H9 (cell line): ENCODE data around the gene STARD9. TPM values are rescaled to one million over a fixed set of nuclear protein-coding genes. Genes with fewer than 3 reads are reported as not detected.

Experiments
- DNase-seq: peaks from one replicate; pipeline ENCODE4 v3.0.0-alpha.2; 2017
- H2AFZ ChIP-seq: one replicate; pipeline ENCODE4 v1.6.1; 2013; ENCODE audit warnings: mild to moderate bottlenecking, low read length, control low read depth, moderate library complexity
- H2AK5ac ChIP-seq: 2 replicates; pipeline ENCODE4 v1.6.1; 2013; ENCODE audit warnings: low read length, control low read depth, mixed read lengths; ENCODE audit not compliant: insufficient read length
- H2BK120ac ChIP-seq: one replicate; pipeline ENCODE4 v1.6.1; 2013; ENCODE audit warnings: low read depth, mild to moderate bottlenecking, low read length, control low read depth, inconsistent platforms; ENCODE audit not compliant: poor library complexity, severe bottlenecking
- H2BK12ac ChIP-seq: 2 replicates; pipeline ENCODE4 v1.6.1; 2013; ENCODE audit warnings: low read length, control low read depth, mixed read lengths, low read depth; ENCODE audit not compliant: insufficient read length
- H2BK15ac ChIP-seq: 2 replicates; pipeline ENCODE4 v1.6.1; 2013; ENCODE audit warnings: low read depth, low read length, control low read depth
- H2BK20ac ChIP-seq: one replicate; pipeline ENCODE4 v1.6.1; 2013; ENCODE audit warnings: low read depth, mild to moderate bottlenecking, low read length, control low read depth, inconsistent platforms; ENCODE audit not compliant: poor library complexity, severe bottlenecking
- H2BK5ac ChIP-seq: 2 replicates; pipeline ENCODE4 v1.6.1; 2013; ENCODE audit warnings: low read length, control low read depth, mixed read lengths; ENCODE audit not compliant: insufficient read length
- H3K14ac ChIP-seq: 2 replicates; pipeline ENCODE4 v1.6.1; 2013; ENCODE audit warnings: low read length, control low read depth; ENCODE audit not compliant: insufficient read depth
- H3K18ac ChIP-seq: 2 replicates; pipeline ENCODE4 v1.6.1; 2013; ENCODE audit warnings: low read depth, mild to moderate bottlenecking, mixed read lengths, low read length, control low read depth; ENCODE audit not compliant: insufficient read length
- H3K23ac ChIP-seq: 2 replicates; pipeline ENCODE4 v1.6.1; 2013; ENCODE audit warnings: low read length, control low read depth, mixed read lengths, low read depth; ENCODE audit not compliant: insufficient read length
- H3K23me2 ChIP-seq: 2 replicates; pipeline ENCODE4 v1.6.1; 2013; ENCODE audit warnings: low read depth, mild to moderate bottlenecking, mixed read lengths, low read length, control low read depth; ENCODE audit not compliant: insufficient read length, poor library complexity, severe bottlenecking
- H3K27ac ChIP-seq: 2 replicates; pipeline ENCODE4 v1.5.1; 2013; ENCODE audit warnings: low read length, control low read depth, mixed read lengths, low read depth; ENCODE audit not compliant: insufficient read length
- H3K27me3 ChIP-seq: 2 replicates; pipeline ENCODE4 v1.6.1; 2013; ENCODE audit warnings: low read length, control low read depth, inconsistent platforms; ENCODE audit not compliant: insufficient read depth
- H3K4ac ChIP-seq: 2 replicates; pipeline ENCODE4 v1.6.1; 2013; ENCODE audit warnings: low read depth, mild to moderate bottlenecking, control low read depth, inconsistent platforms, low read length, moderate library complexity
- H3K4me1 ChIP-seq: 2 replicates; pipeline ENCODE4 v1.6.1; 2013; ENCODE audit warnings: low read length, control low read depth, inconsistent platforms; ENCODE audit not compliant: insufficient read depth
- H3K4me2 ChIP-seq: 2 replicates; pipeline ENCODE4 v1.6.1; 2013; ENCODE audit warnings: low read length, control low read depth, mixed read lengths; ENCODE audit not compliant: insufficient read length, insufficient read depth
- H3K56ac ChIP-seq: 2 replicates; pipeline ENCODE4 v1.6.1; 2013; ENCODE audit warnings: low read depth, mild to moderate bottlenecking, mixed read lengths, low read length, control low read depth; ENCODE audit not compliant: insufficient read length
- H3K79me1 ChIP-seq: 2 replicates; pipeline ENCODE4 v1.6.1; 2013; ENCODE audit warnings: low read depth, mild to moderate bottlenecking, moderate library complexity, low read length, control low read depth, inconsistent platforms; ENCODE audit not compliant: insufficient read depth, poor library complexity, severe bottlenecking
- H3K79me2 ChIP-seq: 2 replicates; pipeline ENCODE4 v1.6.1; 2013; ENCODE audit warnings: low read length, control low read depth, inconsistent platforms; ENCODE audit not compliant: insufficient read depth
- H3K9ac ChIP-seq: 2 replicates; pipeline ENCODE4 v1.6.1; 2013; ENCODE audit warnings: low read length, control low read depth, mixed read lengths; ENCODE audit not compliant: insufficient read length; ENCODE audit errors: extremely low read depth
- H3K9me3 ChIP-seq: one replicate; pipeline ENCODE4 v1.6.1; 2013; ENCODE audit warnings: low read depth, low read length, inconsistent platforms; ENCODE audit not compliant: control insufficient read depth
- H3T11ph ChIP-seq: one replicate; pipeline ENCODE4 v1.6.1; 2013; ENCODE audit warnings: mild to moderate bottlenecking, low read length, control low read depth, inconsistent platforms
- H4K20me1 ChIP-seq: one replicate; pipeline ENCODE4 v1.6.1; 2013; ENCODE audit not compliant: control insufficient read depth, insufficient read length, insufficient read depth
- H4K5ac ChIP-seq: 2 replicates; pipeline ENCODE4 v1.6.1; 2013; ENCODE audit warnings: low read depth, mild to moderate bottlenecking, mixed read lengths, low read length, control low read depth; ENCODE audit not compliant: insufficient read length
- H4K8ac ChIP-seq: replicated peaks from 2 replicates; pipeline ENCODE4 v1.6.1; 2013; ENCODE audit warnings: low read length, control low read depth, mixed read lengths, low read depth; ENCODE audit not compliant: insufficient read length
- H4K91ac ChIP-seq: 2 replicates; pipeline ENCODE4 v1.6.1; 2013; ENCODE audit warnings: low read depth, mild to moderate bottlenecking, moderate library complexity, mixed read lengths, low read length, control low read depth; ENCODE audit not compliant: insufficient read length
- H3K27ac Mint-ChIP-seq, 3 experiments: 2 replicates in 2 of 3; 3 replicates in 1 of 3; pipeline ENCODE4 v1.8.0; 2020 to 2021; ENCODE audit warnings: mixed read lengths in 3 of 3, mild to moderate bottlenecking in 1 of 3, moderate library complexity in 1 of 3
- H3K27me3 Mint-ChIP-seq: 2 replicates; pipeline ENCODE4 v1.8.0; 2021; ENCODE audit warnings: low read depth, mild to moderate bottlenecking, moderate library complexity, mixed read lengths
- H3K36me3 Mint-ChIP-seq, 3 experiments: 2 replicates in 2 of 3; 3 replicates in 1 of 3; pipeline ENCODE4 v1.8.0; 2020 to 2021; ENCODE audit warnings: low read depth in 3 of 3, mixed read lengths in 3 of 3; ENCODE audit not compliant: insufficient read depth in 1 of 3
- H3K4me1 Mint-ChIP-seq, 2 experiments: 2 replicates each; pipeline ENCODE4 v1.8.0; 2020; ENCODE audit warnings: mixed read lengths in 2 of 2
- H3K4me3 Mint-ChIP-seq, 2 experiments: 2 replicates in 1 of 2; 3 replicates in 1 of 2; pipeline ENCODE4 v1.8.0; 2020 to 2021; ENCODE audit warnings: mild to moderate bottlenecking in 2 of 2, mixed read lengths in 2 of 2, moderate library complexity in 1 of 2
- H3K9me3 Mint-ChIP-seq, 2 experiments: 2 replicates in 1 of 2; 3 replicates in 1 of 2; pipeline ENCODE4 v1.8.0; 2020; ENCODE audit warnings: mild to moderate bottlenecking in 2 of 2, mixed read lengths in 2 of 2, moderate library complexity in 1 of 2
- CTCF ChIP-seq: fragments of 200-600 bp; sonication (generic); conservative IDR thresholded peaks from 3 replicates; pipeline ENCODE4 v1.8.0; 2021; ENCODE audit warnings: antibody characterized with exemption, mild to moderate bottlenecking
- WGBS: extraction: QIAGEN DNeasy Blood & Tissue Kit; methylation state at CpG from one replicate; pipeline ENCODE4 v1.1.7; 2013; ENCODE audit warnings: missing lambda C conversion rate, low lambda C conversion rate, mixed read lengths; ENCODE audit not compliant: insufficient read length; ENCODE audit errors: extremely low coverage; 5-methylcytosine and 5-hydroxymethylcytosine counted together
- total RNA-seq: library from RNA; stranded (reverse); gene quantifications from 2 replicates; pipeline ENCODE4 v1.2.1, GENCODE V29; 2021

Gene STARD9
- total RNA-seq, 1 experiment from 2014 or later, result 6.9 TPM

- TF ChIP-seq CTCF, result no peak
- H4K8ac ChIP-seq, result no peak overlapping the region
- H4K5ac ChIP-seq, result no peak overlapping the region
- no peak overlapping the region for H3K23ac ChIP-seq
- H4K91ac ChIP-seq, result no peak overlapping the region
- H3K14ac ChIP-seq, result no peak overlapping the region
- no peak overlapping the region for H2BK12ac ChIP-seq
- H2AK5ac ChIP-seq, result no peak overlapping the region
- no peaks in the 10 kb centered on the region for H3K36me3 Mint-ChIP-seq
- no peak overlapping the region for H3T11ph ChIP-seq
- H2BK120ac ChIP-seq, result no peak overlapping the region
- no peaks in the 10 kb centered on the region for H3K9me3 Mint-ChIP-seq
- H3K9me3 ChIP-seq, result no peaks in the 10 kb centered on the region
- no peaks in the 10 kb centered on the region for H3K79me1 ChIP-seq
- no peaks in the 10 kb centered on the region for H3K4me1 Mint-ChIP-seq
- no peak overlapping the region for H3K27ac ChIP-seq
- H2BK20ac ChIP-seq, result no peak overlapping the region
- H3K27me3 Mint-ChIP-seq, result no peaks in the 10 kb centered on the region
- no peaks in the 10 kb centered on the region for H3K4me1 ChIP-seq
- H3K56ac ChIP-seq, result no peak overlapping the region
- no peaks in the 10 kb centered on the region for H3K23me2 ChIP-seq
- no CpG with 5 or more reads among the region's 3 CpGs for WGBS
- H3K79me2 ChIP-seq, result no peaks in the 10 kb centered on the region
- no peak overlapping the region for H2BK5ac ChIP-seq
- no peak overlapping the region for H3K4ac ChIP-seq
- no peak overlapping the region for H3K18ac ChIP-seq
- no peak overlapping the region for H2AFZ ChIP-seq
- no peak overlapping the region for H3K9ac ChIP-seq
- no peaks in the 10 kb centered on the region for H3K27me3 ChIP-seq
- no peak overlapping the region for H3K4me3 Mint-ChIP-seq
- H4K20me1 ChIP-seq, result no peaks in the 10 kb centered on the region
- H2BK15ac ChIP-seq, result no peak overlapping the region
- H3K4me2 ChIP-seq, result no peak overlapping the region
- no peak for DNase-seq
- H3K27ac Mint-ChIP-seq, result peak overlapping the region in 1 of 3 experiments; percentile 18; a peak in 2 of 7 replicates
Observed at GRCh38 chr15:42707873-42708544, 132.6 kb downstream of the STARD9 start.
